Measurements from ENCODE around the gene GJA3.

DNA sequence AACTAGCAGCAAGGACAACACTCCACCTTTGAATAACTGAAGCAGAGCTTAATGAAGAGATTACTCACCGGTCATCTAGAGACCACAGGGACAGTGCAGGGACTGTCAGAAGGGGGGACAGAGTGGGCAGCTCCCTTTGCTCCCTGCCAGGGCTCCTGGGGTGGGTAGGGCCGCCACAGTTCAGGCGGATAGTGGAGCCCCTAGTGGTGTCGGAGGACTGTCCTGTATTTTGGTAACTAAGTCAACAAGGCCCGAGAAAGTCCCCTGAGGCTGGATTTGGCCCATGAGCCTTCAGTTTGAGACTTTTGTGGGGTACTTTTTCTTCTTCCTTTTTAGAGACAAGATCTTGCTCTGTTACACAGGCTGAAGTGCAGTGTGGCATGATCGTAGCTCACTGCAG, 44.6 kb downstream of the GJA3 start:
- TF ChIP-seq, protein P1, sequence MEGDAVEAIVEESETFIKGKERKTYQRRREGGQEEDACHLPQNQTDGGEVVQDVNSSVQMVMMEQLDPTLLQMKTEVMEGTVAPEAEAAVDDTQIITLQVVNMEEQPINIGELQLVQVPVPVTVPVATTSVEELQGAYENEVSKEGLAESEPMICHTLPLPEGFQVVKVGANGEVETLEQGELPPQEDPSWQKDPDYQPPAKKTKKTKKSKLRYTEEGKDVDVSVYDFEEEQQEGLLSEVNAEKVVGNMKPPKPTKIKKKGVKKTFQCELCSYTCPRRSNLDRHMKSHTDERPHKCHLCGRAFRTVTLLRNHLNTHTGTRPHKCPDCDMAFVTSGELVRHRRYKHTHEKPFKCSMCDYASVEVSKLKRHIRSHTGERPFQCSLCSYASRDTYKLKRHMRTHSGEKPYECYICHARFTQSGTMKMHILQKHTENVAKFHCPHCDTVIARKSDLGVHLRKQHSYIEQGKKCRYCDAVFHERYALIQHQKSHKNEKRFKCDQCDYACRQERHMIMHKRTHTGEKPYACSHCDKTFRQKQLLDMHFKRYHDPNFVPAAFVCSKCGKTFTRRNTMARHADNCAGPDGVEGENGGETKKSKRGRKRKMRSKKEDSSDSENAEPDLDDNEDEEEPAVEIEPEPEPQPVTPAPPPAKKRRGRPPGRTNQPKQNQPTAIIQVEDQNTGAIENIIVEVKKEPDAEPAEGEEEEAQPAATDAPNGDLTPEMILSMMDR (IDR thresholded peaks at IDR 0.05) = no peak
- TF ChIP-seq POLR2A (IDR thresholded peaks at IDR 0.05) (no peak), POLR2AphosphoS5 (IDR thresholded peaks at IDR 0.05) (no peak)
